GM21447 (cell line): ENCODE measurements around the gene SOHLH2.

Source experiments
- ATAC-seq: cut with Tn5 transposase; IDR thresholded peaks from one replicate; pipeline ENCODE4 v1.9.1; 2021; ENCODE audit not compliant: unreplicated experiment

The SOHLH2 gene

DNA sequence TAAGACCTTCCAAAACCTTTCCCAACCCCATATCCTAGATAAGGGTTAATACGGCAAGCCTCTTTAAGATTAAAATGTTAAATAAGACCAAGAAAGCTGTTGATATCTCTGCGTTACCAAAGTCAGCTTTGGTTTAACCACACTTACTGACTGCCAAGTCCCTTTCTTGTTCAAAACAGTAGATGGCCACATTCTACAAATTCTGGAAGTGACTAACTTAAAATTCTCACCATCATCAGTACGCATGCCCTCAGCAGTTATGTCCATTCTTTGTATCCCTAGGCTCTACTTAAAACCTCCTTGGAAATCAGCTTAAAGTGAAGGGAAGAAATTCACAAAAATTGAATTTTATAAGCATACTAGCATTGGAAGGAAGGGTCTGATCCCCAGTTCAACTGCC is 23.6 kb downstream of the SOHLH2 start:
- ATAC-seq, result no peak

DNA sequence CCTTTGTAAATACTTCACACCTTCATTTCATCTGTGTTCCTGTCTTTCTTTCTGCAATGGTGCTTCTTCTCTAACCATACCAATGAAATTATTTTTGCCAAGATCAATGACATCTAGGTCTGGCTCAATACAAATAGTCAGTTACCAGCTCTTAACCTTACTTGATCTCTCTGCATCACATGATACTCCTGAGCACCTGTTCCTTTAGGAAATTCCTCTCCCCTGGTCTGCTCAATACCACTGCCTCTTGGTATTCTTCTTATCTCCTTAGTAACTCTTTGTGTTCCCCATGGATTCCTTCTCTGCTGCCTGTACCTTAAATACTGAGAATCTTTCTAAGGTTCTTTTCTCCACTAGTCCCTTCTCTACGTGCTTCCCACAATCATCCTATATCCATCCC is 25.9 kb downstream of the SOHLH2 start:
- ATAC-seq, result no peak

DNA sequence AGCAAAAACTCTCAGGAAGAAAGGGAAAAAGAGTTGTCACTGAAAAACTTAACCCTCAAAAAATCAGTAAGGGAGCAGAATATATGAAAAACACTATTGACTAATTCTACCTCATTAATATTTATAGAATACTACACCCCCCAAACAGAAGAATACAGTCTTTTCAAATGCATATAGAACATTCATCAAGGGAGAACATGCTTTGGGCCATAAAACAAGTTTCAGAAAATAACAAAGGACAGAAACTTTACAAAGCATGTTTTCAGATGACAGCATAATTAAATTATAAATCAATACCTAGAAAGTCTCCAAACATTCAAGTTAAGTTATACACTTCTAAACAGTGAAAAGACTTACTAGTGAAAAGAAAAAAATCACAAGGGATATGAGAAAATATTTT is 30.5 kb downstream of the SOHLH2 start:
- ATAC-seq, result no peak

DNA sequence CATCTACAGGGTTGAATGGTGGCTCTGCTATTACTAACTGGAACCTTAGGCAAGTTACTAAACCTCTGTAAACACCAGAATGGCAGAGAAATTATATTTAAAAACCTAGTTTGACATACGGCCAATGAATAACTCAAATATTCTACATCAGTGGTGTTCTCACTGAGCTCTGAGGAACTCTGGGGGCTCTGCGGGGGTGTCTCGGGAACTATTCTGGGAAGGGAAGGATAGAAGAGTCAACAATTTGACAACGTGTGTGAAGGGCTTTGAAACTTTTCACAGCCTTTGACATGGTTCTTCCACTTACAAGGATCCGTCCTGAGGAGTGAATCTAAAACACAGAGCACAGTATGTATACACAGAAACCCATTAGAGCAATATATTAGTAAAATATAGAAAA is 38.7 kb downstream of the SOHLH2 start:
- ATAC-seq, result no peak

DNA sequence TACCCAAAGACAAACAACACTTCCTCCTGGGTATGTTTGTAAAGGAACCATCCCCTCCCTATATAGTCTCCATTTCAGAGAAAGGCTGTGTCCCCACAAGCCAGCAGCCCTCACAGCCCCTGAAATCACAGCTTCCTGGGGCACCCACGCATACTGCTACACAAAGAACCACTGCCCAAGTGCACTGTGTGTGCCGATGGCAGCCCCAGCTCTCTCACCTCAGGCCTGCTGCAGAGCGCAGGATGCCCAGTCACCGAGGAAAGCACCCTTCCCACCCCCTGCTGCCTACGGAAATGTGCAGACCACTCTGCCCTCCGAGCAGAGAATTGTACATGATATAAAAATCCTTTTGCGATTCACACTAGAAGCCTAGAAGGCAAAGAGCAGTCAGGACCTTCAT is 39.4 kb downstream of the SOHLH2 start:
- ATAC-seq, result no peak

DNA sequence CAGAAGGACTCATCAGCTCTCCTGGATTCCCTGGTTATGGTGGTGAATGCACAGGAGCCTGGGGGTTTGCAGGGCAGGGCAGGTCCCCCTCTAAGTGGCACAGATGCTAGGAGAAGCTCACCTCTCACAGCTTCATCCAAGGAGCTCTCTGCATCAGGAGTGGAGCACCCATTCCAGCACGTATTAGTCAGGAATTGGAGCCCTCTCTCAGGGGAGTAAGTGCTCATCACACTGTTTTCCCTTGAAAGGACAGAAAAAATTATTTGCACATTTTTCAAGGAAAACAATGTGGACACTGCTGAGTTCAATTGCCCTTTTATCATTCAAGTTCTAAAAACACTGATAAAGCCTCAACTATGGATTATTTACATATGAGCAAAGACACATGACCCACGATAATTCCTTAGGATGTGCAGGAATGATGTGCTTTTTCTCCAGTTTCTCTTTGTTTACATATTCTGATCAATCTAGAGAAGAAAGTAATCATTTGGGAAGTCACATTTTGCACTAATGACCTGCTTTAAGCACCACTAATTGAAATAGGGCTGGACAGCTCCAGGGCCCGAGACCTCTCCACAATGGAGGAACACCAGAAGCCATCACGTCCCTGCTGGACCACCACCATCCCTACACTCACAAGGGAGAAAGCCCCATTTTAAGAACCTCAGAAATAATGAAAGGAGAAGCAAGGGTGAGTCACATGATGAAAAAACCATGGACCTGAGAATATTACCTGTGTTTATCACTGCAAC is 40.6 kb downstream of the SOHLH2 start:
- no peak for ATAC-seq

DNA sequence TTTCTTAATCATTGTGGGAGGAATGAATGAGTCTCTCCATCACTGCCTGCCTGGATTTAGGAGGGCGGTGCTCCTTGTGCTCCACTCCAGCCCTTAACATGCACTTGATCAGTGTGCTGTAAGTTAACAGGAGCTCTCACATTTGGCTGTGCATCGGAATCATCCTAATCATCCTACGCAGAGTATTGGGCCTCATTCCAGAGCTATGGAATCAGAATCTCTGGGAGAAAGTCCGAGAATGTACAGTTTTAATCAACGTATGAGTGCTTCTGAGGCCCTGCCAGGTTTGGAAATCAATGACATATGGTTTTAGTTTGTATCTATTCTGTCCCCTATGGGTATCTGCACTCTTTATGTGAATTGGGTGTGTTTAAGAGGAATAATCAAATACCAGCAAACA is 48.3 kb downstream of the SOHLH2 start:
- ATAC-seq, result no peak

DNA sequence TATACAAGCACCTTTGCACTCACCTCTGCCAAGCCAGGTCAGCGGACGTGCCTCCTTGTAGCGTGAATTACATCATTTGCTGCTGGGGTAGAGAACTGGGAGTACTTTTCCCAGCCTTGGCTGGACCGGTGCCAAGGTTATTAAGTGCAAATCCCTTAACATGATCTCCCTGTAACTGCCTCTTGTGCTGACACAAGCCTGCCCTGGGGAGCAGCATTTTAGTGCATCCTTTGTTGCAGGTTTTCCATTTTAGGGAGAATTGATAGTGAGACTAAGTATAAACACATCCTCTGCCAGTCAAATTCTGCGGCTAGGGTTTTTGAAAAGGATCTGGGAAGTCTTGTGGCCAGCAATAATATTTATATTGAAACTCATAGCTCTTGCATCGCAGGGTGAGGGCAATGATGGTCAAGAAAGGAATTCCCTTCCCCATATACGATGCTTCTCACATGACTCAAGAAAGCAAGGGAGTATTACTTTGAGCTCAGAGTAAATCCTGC is 50.5 kb downstream of the SOHLH2 start:
- ATAC-seq, result no peak

DNA sequence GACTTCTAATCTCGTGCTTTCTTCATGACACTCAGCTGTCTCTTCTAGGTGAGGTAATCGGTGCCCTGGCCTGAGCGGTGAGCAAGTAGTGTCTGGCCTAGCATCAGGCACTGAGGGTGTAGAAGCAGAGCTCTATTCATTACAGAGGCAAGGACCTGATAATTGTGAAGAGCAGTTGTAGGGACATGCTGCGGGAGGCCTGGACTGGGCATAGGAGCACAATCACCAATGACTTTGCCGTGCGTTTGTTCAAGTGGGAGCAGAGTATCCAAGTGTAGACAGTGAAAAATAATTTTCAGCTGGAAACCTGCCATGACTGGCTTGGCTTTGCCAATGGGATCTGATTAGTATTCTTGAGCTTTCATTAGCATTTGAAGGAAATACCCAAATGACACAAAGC is 51.1 kb downstream of the SOHLH2 start:
- no peak for ATAC-seq

DNA sequence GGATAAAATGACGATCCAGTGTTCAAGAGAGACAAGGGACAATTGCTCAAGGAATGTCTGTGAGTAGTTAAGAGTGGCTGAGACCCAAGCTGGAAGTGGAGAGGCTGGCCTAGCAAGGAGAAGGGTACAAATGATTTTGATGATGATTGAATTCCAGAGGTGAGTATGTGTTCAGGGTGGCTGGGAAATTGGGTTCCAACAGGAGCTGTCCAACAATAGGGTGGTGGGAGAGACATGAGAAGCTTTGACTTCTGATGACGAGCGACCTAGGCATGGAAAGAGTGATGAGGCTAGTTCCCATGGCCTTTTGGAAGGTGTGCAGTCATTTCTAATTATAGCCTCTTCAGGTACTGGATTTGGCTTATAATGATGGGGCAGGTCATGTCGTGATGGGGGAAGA is 54.1 kb downstream of the SOHLH2 start:
- no peak for ATAC-seq

DNA sequence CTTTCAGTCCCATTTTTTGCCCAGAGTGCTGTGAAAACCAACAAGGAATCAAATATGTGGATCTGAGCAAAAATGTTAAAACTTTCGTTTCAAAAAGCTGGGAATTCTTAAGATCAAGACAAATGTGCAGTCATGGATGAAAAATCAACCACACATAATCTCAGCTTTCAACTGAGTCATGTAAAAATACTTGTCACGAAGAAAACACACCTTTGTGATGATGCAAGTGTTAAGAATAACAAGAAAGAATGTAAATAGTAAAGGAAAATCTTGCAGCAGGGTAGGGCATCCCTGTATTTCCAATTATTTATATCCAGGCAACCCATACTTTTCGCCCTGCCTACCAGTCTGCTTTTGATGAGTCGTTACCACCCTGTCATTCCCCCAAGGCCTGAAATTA is 55.7 kb downstream of the SOHLH2 start:
- ATAC-seq, result no peak

DNA sequence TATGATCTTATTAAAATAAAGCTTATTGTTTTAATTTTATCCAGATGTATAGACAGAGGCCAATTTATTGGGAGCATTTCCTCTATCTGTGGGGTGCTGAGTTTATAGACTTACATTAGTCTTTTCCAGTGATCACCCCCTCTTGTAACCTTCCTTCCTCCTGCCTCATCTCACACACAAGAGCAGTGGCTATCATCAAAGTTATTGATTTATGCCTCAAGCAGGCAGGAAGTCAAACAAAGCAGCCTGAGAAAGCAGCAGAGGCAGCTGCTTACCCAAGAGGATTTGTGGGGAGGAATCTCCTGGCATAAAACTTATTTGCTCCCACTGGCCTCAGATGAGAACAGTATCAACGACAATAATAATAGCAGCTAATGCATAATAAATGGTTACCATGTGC is 56.9 kb downstream of the SOHLH2 start:
- no peak for ATAC-seq

DNA sequence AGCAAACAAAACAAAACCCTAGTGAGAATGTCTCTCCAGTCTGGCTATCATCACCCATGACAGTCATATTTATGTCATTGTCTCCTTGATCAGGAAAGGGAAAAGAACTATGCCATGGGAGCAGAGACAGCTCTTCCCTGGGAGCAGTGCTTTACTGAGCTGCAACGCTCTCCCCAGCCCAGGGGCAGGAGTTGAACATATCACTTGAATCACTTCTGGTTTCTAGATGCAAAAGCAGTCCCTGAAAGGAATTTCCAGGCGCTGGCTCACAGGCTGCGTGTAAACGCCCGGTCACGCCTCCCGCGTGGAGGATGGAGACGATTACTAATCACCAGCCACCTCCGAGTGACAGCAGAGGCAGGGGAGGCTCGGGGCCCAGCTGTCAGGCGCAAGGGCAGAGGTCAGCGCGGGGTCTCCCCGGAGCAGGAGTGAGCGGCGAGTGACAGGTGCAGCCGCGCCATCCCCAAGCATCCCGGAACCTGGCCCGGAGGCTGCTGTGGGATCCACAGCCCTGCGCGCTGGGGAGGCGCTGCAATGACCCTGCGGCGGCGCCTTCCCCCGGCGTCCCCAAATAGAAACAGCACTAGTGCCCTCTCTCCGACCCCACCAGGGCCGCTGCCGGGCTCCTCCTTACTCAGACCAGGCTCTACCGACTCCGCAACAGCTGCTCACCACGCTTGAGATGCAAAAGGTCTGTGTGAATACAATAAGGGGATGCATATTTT is 59.6 kb downstream of the SOHLH2 start:
- no peak for ATAC-seq

DNA sequence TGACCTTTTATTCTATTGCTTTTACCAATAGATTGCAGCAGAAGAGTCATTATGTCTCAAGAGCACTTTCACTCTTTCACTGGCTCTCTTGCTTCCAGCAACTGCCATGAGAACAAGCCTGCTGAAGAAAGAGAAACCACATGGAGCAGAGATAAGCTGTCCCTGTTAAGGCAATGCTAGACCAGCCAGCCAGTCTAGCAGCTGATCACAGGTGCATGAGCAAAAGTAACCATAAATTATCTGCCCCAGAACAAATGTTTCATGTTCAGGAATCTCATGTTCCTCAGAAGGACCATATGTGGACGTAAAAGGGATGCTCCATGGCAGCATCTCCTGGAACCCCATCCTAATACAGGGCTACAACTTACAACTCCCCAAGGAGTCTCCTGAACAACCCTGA is 62.8 kb downstream of the SOHLH2 start:
- ATAC-seq, result no peak

DNA sequence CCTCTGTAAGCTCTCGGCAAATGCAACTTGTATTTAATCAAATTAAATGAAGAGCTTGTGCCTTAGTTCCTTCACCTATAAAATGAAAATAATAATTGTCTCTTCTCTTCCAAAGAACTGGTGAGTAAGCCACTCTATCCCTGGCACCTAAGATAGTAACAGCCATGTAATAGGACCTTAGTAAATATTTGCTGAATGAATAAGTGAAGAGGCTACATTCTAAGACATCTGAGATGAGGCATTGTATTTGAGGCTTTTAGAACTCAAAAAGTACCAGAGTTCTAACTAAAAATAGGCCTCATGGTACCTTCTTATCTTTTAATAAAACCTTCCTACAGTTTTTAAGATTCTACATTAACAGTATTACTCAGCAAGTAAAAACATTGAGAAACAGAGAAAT is 65.9 kb downstream of the SOHLH2 start:
- ATAC-seq, result no peak

DNA sequence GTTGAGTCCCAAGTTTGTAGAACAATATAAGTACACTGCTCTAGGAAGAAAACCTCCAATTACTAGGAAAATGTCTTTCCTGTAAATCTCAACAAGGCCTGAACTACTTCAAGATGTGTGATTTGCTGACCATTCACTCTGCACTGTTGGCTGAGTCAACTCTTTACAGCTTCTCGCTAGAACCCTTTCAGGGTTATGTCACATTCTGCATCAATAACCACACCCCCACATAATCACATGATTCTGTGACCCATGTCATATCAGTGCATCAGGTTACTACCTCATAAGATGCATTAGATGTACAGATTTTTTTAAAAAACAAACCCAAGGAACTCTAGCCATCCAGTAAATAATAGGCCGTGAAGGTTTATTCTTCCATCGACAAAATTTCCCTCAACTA is 67.0 kb downstream of the SOHLH2 start:
- ATAC-seq, result no peak

DNA sequence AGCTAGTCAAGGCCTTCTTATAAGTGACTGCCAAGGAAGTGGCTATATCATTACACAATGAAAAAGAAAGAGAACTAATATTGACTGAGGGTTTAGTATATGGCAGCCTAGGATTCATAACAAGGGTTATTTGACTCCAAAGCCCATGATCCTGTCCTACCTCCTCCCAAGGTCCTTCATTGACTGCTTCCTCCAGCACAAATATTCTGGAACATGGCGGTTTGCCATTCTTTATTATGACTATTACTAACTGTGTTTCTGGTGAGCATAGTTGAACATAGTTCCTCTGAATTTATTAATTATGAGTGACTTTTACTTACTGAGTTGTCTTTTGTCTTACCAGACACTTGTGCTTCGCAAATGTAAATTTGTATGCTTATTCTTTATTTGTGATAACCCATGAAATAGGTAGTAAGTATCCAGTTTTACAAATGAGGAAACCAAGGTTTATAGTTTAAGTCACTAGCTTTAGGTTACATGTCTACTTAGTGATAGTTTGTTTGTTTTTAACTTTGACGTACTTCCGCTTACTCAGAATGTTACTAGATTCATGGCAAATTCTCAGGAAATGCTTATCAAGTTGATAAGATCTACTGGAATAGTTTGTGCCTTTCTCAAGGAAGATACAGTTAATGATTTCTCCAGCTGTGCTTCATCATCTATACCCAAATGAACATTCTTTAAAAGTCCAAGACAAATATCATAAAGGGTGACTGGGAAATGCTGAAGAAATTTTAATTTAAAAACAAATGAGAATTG is 67.7 kb downstream of the SOHLH2 start:
- no peak for ATAC-seq

DNA sequence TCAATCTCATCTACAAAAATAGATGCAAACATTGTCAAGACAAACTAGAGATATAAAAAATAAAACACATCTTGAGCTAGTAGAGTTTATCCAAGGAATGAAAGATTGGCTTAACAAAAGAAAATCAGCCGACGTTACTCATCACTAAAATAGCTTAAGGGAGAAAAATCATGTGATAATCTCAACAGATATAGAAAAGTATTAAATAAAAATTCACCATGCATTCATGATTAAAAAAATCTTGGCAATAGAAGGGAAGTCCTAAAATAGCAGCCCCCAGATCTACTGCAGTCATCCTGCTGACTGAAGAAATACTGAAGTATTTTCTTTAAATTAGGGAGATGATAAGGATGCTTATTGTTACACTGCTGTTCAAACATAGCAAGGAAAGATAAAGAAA is 70.6 kb downstream of the SOHLH2 start:
- no peak for ATAC-seq

DNA sequence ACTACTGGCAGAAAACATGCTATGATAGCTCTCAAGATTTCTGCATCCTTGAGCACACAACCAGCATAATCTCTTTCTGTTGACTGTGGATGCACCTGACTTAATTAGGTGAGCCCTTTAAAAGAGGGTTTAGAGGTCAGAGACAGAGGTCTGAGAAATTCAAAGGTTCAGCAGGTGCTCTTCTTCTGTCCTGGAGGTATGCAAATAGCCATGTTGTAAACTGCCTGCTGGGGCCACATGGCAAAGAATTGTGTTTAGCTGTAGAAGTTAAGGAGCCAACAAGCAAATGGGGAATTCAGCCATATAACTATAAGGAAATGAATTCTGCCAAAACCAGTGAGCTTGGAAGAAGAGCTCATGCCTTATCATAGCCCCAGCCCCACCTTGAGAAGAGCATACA is 71.6 kb downstream of the SOHLH2 start:
- no peak for ATAC-seq

DNA sequence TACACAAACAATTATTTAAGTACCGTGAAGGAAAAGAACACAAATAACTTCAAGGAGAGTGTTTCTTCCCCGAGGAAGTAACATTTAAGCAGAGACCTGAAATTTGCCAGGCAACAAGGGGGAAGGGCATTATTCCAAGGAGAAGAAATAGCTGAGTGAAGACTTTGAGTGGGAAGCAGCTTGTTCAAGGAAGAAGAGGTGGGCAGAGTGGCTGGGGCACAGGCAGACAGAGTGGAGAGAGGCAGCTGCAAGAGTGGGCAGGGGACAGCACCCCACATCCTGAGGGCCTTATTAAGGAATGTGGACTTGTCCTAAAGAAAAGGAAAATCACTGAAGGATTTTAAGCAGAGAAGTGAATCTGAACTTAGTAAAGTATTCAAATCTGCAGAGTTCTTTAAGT is 78.5 kb downstream of the SOHLH2 start:
- ATAC-seq, result no peak

DNA sequence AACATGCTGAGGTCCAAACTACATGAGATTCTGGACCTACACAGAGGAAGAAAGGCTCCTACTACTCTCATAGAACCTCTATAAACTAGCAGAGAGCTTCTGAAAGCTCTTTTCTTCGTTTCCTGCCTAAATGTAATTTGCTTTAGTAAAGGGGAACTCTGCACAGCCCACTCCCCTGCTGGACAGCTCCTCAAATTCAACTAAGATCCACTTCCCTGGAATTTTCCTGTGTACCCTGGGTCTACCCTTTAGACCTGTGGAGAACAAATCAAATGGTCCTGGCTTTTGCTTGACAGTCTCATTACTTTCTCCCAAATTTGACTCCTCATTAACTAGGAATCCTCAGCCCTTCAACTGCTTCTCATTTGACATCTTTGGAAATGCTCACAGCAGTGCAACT is 79.7 kb downstream of the SOHLH2 start:
- ATAC-seq, result no peak
